GM20000 (cell line): ENCODE measurements around the gene NPIPB2.

Experiments used
- DNase-seq: peaks from one replicate; pipeline ENCODE4 v3.0.0; 2012; ENCODE audit warnings: low spot score
- CTCF ChIP-seq: IDR thresholded peaks from 2 replicates; pipeline ENCODE4 v1.5.1; 2012; ENCODE audit warnings: mild to moderate bottlenecking, control low read depth; ENCODE audit errors: extremely low read depth, missing control alignments

The NPIPB2 gene

DNA sequence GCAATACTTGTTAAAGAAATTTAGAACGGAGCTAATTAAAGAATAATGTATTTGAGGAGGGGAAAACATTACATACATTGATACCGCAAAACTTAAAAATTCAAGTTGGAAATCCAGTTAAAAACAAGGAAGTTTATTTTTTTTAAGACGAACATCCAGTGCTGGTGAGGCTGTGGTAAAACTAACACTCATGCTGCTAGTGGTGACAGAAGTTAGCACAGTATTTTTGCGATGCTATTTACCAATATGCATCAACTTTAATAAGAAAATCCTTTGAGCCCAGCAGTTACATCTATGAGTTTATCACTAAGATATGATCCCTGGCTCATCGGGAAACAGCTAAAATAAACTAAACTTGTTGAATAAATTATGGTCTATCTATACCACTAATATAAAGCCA is 57.8 kb downstream of the NPIPB2 start:
- no peak for TF ChIP-seq CTCF

GRCh38 chr16:11880007-11880406 is 61.8 kb downstream of the NPIPB2 start:
- no peak for DNase-seq
- TF ChIP-seq CTCF: no peak

More for the DNA sequence above, 57.8 kb downstream of the NPIPB2 start:
- no peak for DNase-seq

DNA sequence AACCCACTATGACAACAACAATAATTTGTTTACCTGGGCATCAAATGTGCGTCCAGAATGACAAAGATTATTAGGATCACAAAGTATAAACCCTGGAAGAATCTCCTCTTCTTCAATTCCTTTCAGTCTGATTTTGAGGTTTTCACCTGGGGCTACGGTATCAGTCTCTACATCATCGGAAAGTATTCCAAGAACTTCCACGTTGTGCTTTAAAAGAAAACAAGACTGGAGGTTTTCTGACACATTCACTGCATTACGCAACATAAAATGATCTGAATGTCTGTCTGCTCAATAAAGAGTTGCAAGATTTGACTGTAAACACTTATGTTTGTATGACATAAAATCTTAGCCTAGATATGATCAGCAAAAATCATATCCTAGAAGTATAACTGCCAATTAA is 64.5 kb downstream of the NPIPB2 start:
- no peak for DNase-seq
- TF ChIP-seq CTCF: no peak
